HG03135 (cell line): ENCODE results near the gene LRCH1.
A peak's percentile ranks its signal among the peaks of the same experiment; 100 is the strongest.

Source experiments
- ATAC-seq: cut with Tn5 transposase; IDR thresholded peaks from one replicate; pipeline ENCODE4 v1.9.1; 2021; ENCODE audit warnings: mild to moderate bottlenecking, moderate library complexity; ENCODE audit not compliant: unreplicated experiment

Gene LRCH1

GRCh38 chr13:46662690-46663089 is 109.7 kb downstream of the LRCH1 start:
- ATAC-seq = no peak

GRCh38 chr13:46663206-46664037 is 110.5 kb downstream of the LRCH1 start:
- no peak for ATAC-seq

DNA sequence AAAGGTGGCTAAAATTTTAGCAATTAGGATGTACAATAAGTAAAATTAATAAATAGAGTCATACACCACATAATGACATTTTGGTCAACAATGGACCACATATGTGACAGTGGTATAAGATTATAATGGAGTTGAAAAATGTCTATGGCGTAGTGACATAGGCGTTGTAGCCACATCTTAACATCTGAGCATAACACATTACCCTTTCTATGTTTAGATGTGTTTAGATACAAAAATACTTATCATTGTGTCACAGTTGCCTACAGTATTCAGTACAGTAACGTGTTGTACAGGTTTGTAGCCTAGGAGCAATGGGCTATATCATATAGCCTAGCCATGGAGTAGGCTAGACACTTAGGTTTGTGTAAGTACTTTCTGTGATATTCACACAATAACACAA is 111.2 kb downstream of the LRCH1 start:
- no peak for ATAC-seq

DNA sequence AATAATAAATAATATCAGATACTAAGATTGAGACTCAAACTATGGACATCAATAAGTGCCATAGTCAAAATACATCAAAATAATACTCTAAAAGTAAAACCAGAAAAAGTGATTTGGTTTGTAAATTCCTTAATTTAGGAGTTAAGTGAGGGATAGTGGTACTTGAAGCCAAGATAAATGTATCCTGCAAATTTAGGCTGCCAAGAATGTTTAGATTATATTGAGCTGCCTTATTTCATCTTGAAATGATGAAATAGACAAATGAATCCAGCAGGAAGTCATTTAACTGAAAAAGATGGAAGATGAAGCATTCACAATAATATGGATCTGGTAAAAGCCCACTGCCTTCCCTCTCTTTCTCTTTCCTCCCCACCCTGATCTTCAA is 112.3 kb downstream of the LRCH1 start:
- no peak for ATAC-seq

- no peak for ATAC-seq
Measured at GRCh38 chr13:46665633-46666482, 112.9 kb downstream of the LRCH1 start.

GRCh38 chr13:46666727-46667456 is 113.9 kb downstream of the LRCH1 start:
- ATAC-seq = no peak

DNA sequence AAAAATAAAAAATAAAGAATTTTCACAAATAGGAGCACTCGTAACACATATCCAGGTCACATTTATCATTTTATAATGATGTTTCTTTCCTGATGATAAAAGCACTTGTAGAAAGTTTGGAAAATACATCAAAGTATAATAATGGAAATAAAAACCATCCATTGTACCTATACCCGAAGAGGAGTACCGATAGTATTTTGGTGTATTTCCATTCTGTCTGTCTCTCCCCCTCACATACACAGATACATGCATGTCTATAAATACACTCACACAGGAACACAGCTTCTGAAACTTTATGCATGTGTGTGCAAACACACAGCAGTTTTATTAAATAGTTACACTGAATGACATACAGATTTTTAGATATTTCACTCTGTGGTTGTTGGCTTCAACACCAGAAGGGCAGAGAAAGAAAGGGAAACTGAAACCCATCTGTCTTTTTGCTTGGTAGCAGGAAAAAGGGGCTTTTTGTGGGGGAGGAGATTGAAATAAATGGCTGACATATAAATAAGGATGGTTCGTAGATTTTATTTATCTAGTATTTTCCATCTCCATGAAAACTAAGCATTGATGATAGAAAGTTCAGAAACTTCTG is 114.8 kb downstream of the LRCH1 start:
- ATAC-seq = peak; percentile 49

DNA sequence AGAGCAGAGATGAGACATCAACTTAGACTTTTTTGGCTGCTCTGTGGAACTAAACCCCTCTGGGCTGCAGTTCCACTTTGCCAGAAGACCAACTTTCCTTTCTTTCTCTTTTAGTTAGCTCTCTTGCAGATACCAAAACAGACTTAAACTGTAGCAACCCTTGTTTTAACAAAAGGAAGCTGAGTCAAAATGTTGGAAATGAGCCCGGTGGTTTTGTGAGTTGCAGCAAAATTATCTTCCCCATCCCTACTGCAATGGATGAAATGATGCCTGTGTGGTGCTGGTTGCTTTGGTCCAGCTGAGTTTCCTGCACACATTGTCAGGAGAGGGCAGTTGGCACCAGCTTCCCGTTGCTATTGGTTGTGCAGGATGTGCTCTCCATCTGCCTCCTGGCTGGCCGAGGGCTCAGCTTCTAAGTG is 115.3 kb downstream of the LRCH1 start:
- ATAC-seq = peak; percentile 8

DNA sequence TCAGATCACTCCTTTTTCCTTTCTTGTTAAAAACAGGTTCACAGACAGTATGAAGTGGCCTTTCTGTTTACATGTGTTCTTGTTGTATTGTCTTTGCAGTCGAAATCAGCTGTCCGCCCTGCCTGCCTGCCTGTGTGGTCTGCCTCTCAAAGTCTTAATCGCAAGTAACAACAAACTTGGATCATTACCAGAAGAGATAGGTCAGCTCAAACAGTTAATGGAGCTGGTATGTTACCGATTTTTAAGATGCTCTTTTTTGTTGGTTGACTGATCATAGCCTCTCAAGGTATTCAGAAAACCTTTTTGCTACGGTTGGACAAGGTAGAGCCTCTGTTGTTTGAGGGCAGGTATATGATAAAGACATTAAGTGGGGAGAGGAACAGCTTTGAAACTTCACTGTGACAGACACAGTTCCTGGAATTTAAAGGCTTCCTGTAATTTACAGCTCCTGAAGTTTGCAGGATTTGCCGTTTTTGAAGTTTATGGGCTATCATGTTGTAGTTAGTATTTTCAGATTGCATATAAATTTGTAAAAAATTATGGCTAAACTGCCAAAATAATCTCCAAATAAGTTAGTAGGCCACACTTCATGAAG is 116.1 kb downstream of the LRCH1 start:
- no peak for ATAC-seq

- ATAC-seq = no peak
Measured at GRCh38 chr13:46672338-46673090, 119.5 kb downstream of the LRCH1 start.

- no peak for ATAC-seq
Measured at GRCh38 chr13:46675016-46675415, 122.0 kb downstream of the LRCH1 start.

- ATAC-seq = no peak
Measured at GRCh38 chr13:46676378-46676725, 123.4 kb downstream of the LRCH1 start.

GRCh38 chr13:46679369-46680120 is 126.6 kb downstream of the LRCH1 start:
- ATAC-seq = peak; percentile 80

- no peak for ATAC-seq
Measured at GRCh38 chr13:46682015-46682414, 129.0 kb downstream of the LRCH1 start.

GRCh38 chr13:46682707-46683106 is 129.7 kb downstream of the LRCH1 start:
- ATAC-seq = no peak

- ATAC-seq = no peak
Measured at GRCh38 chr13:46683676-46684260, 130.8 kb downstream of the LRCH1 start.

DNA sequence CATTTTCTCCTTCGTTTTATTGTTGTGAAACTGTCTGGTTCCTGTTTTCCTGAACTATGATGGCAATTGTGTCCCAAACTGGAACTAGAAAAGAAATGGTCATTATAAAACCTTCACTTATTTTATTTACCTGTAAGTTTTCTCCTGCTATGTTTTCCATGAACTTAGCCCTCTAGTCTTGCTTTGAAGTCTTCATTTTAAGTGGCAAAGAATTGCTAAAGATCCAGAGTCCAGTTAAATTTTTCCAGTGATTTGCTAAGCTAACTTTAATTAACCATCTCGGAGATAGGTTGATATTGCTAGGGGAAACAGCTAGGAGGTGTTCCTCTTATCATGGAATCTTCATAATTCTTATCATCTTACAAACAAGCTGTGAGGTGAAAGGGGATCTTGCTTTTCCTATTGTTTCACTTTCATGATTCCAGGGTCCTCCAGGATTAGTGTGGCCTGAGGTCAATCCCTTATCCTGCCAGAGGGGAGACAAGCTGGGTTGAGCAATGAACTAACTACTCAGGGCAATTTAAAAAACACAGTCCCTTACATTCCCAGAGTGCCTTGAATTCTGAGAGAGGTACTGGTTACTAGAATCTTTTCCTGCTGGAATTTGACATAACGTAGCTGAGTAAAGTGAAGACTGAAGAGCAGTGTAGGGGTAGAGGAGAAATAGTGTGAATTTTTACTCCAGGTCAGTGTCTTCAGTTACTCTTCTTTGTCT is 131.5 kb downstream of the LRCH1 start:
- ATAC-seq = no peak

DNA sequence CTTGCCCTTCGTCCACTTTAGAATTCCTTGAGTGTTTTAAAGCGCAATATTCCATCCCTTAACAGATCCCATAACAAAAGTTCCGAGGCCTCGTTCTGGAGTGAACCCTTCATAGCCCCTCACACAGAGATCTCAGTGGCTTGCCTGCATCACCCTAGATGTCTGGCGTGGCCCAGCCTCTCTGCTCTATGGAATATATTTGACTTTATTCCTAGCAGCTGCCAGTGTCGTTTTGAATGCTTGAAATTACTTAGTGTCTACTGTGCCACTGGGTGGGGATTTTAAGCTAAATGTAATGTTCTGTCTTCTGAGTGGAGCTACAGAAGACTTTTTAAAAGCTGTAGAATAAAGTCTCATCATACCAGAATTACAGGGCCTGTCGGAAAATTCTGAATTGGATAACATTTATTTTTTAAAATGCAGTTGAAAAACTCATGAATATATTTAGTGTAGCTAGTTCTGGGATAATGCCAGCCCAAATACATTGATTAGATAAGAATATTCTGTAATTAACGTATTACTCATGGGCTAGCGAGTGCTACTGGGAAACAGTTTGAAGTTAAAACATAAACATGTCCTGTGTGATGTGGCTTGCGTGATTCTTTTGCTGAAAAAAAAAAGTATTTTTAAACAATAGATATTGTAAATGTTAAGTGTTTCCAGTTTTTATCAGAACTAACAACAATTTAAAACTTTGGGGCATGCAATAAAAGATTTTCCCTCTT is 132.2 kb downstream of the LRCH1 start:
- no peak for ATAC-seq
